Heart left ventricle (tissue), 16 donors: Measurements from ENCODE around the gene RANGAP1. TPM values are rescaled to one million over a fixed set of nuclear protein-coding genes. Genes with fewer than 3 reads are reported as not detected.

Source experiments
- ATAC-seq, 4 donors: fragments of 200-7000 bp; cut with Tn5 transposase; one replicate each; pipeline ENCODE4 v1.9.1; 2020 to 2022; ENCODE audit warnings: moderate library complexity in 4 of 4, mild to moderate bottlenecking in 3 of 4, moderate number of reproducible peaks in 1 of 4
- DNase-seq, 5 donors: peaks; one replicate each; pipeline ENCODE4 v3.0.0-alpha.2; 2020
- H3K27ac ChIP-seq, 12 donors: fragments of 200-600 bp; sonication (generic) in 4 of 12; one replicate each; pipeline versions ENCODE4 v1.5.0 to v1.8.0; 2016 to 2022; ENCODE audit warnings: mild to moderate bottlenecking in 2 of 12
- H3K27me3 ChIP-seq, 9 donors: fragments of 200-600 bp; sonication (generic) in 2 of 9; one replicate each; pipeline versions ENCODE4 v1.5.1 to v1.8.0; 2016 to 2022; ENCODE audit warnings: mild to moderate bottlenecking in 3 of 9
- H3K36me3 ChIP-seq, 9 donors: fragments of 200-600 bp; sonication (generic) in 2 of 9; one replicate each; pipeline versions ENCODE4 v1.5.0 to v1.8.0; 2018 to 2022; ENCODE audit warnings: mild to moderate bottlenecking in 2 of 9
- H3K4me1 ChIP-seq, 12 donors: fragments of 200-600 bp; sonication (generic) in 4 of 12; one replicate each; pipeline versions ENCODE4 v1.5.0 to v1.8.0; 2016 to 2022; ENCODE audit warnings: mild to moderate bottlenecking in 3 of 12
- H3K4me3 ChIP-seq, 12 donors: fragments of 200-600 bp; sonication (generic) in 4 of 12; one replicate each; pipeline versions ENCODE4 v1.5.0 to v1.8.0; 2017 to 2022; ENCODE audit warnings: mild to moderate bottlenecking in 9 of 12, moderate library complexity in 4 of 12
- H3K9me3 ChIP-seq, 12 donors: fragments of 200-600 bp; sonication (generic) in 4 of 12; one replicate each; pipeline versions ENCODE4 v1.5.0 to v1.8.0; 2016 to 2022; ENCODE audit warnings: mild to moderate bottlenecking in 1 of 12
- POLR2A ChIP-seq, 2 donors: fragments of 450-650 bp; IDR thresholded peaks; one replicate each; pipeline ENCODE4 v1.6.1; 2017; ENCODE audit warnings: antibody characterized with exemption in 2 of 2, mild to moderate bottlenecking in 2 of 2, moderate library complexity in 2 of 2
- WGBS, 4 donors: extraction: QIAGEN DNeasy Blood & Tissue Kit in 2 of 4; methylation state at CpG; one replicate each; pipeline versions ENCODE4 v1.1.5 to v1.1.7; 2013 to 2018; 5-methylcytosine and 5-hydroxymethylcytosine counted together
- intact Hi-C, 10 donors: fragments of 100-400 bp; cut with DNase I; formaldehyde crosslinking; loops; one replicate each; pipeline versions ENCODE4 v1.11.1 to v1.14.2; 2022
- polyA plus RNA-seq, 2 donors: library from polyadenylated mRNA; stranded (reverse); fragments of 200-250 nt; gene quantifications; one replicate each; pipeline ENCODE4 v1.2.3, GENCODE V29; 2013
- total RNA-seq, 9 donors: library from RNA; depleted of rRNA in 2 of 9; stranded (reverse); fragments of >200 nt in 2 of 9; fragmentation: NEBNext Ultra II Directional in 3 of 9; extraction: Animal tissue kit (Norgen Biotek cat#: 25700) in 3 of 9; gene quantifications; one replicate each; pipeline versions ENCODE4 v1.1.0 to v1.2.4, GENCODE V29; 2016 to 2023
- TF ChIP-seq, protein P1 (sequence below), 12 donors: fragments of 200-600 bp; sonication (generic) in 4 of 12; IDR thresholded peaks; one replicate each; pipeline versions ENCODE4 v1.5.0 to v1.8.0; 2018 to 2022; ENCODE audit warnings: antibody characterized with exemption in 12 of 12, mild to moderate bottlenecking in 5 of 12
- donor health status: ischemic (EF 13 %, LVEDD 7.1; RV severe dilation, severe dysfunction).
- donor health status: healthy with polysubstance abuse.
- donor health status: DM: no; HTN: yes; CAD: no.
- donor health status: DM: no; HTN: no; CAD: no.
- donor health status: ischemic (EF 25% LVEDD 6.9; RV normal size, moderate dysfunction).
- donor health status: ischemic (EF 25% LVEDD 5.7; RV mildly dilated, moderate dysfunction).
- donor health status: healthy.
- donor health status: DM: yes; HTN: yes; CAD: no.
- donor health status: ischemic (EF 35%, LVEDD 5.7; RV mildly dilated, moderate dysfunction).
- donor health status: nonischemic (EF 11% LVEDD 7.7; RV severe dilation, severe dysfunction).
- donor health status: DM: yes; HTN: yes; CAD: no.
- donor health status: PGD.
- donor health status: ischemic (EF 29% LVEDD 5.4; RV normal size, mild dysfunction).
- donor health status: nonischemic (EF 23%, LVEDD 6.1; RV moderate dilation, normal function).

RANGAP1 gene
- total and polyA plus RNA-seq, 11 donors = 23.7 to 125 (median 35.0) TPM

DNA sequence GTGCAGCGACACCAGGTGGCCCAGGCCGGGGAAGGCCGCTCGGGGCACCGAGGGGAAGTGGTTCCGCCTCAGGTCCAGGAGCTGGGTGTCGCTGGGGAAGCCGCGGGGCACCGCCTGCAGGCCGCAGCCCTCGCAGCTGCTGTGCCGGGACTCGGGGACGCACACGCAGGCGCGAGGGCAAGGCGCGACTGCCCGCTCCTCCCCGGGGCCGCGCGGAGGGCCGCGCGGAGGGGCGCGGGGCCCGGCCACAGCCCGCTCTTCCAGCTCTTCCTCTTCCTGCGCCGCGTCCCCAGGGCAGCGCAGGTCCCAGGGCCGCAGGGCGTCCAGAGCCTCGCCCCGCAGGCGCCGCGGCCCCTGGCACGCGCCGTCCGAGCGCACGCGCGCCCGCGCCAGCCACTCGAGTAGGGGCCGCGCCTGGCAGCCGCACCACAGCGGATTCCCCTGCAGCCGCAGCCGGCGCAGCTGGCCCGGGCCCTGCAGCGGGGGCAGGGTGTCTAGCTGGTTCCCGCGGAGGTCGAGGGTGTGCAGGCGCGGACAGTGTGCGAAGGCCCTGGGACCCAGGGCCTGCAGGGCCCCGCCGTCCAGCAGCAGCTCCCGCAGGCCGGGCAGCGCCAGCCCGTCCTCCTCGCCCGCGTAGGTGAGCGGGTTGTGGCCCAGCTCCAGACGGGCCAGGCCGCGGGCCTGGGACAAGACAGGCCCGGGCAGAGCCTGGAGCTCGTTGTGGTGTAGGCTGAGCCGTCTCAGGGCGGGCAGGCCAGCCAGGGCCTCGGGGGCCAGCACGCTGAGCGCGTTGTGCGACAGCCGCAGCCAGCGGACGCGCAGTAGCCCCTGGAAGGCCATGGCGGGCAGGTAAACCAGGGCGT lies 48.0 kb downstream of the RANGAP1 start:
- H3K27ac ChIP-seq = peak overlapping the region in 11 of 12 donors; percentile 10 to 73 (median 58)
- ATAC-seq = peak; percentile 10 to 77 (median 66)
- intact Hi-C loops = loop anchor here in 4 of 10 donors (5.0 kb wide), 2 partner anchors 41 to 316 kb away; no protein-coding TSS in a partner anchor
- no peaks in the 10 kb centered on the region for H3K36me3 ChIP-seq
- H3K9me3 ChIP-seq = no peaks in the 10 kb centered on the region
- H3K27me3 ChIP-seq = no peaks in the 10 kb centered on the region
- DNase-seq = peak; percentile 74 to 89 (median 80)
- TF ChIP-seq, protein P1, sequence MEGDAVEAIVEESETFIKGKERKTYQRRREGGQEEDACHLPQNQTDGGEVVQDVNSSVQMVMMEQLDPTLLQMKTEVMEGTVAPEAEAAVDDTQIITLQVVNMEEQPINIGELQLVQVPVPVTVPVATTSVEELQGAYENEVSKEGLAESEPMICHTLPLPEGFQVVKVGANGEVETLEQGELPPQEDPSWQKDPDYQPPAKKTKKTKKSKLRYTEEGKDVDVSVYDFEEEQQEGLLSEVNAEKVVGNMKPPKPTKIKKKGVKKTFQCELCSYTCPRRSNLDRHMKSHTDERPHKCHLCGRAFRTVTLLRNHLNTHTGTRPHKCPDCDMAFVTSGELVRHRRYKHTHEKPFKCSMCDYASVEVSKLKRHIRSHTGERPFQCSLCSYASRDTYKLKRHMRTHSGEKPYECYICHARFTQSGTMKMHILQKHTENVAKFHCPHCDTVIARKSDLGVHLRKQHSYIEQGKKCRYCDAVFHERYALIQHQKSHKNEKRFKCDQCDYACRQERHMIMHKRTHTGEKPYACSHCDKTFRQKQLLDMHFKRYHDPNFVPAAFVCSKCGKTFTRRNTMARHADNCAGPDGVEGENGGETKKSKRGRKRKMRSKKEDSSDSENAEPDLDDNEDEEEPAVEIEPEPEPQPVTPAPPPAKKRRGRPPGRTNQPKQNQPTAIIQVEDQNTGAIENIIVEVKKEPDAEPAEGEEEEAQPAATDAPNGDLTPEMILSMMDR (IDR thresholded peaks at IDR 0.05) = peak; percentile 29 to 80 (median 56)
- no peak for TF ChIP-seq POLR2A (IDR thresholded peaks at IDR 0.05)
- H3K4me3 ChIP-seq = peak overlapping the region in 11 of 12 donors; percentile 0 to 62 (median 53)
- peaks cover 0 to 42% (median 17%) of the 10 kb centered on the region in 12 donors for H3K4me1 ChIP-seq
- WGBS, 4 donors = 4 to 17% (median 14%) methylated on average over 39 to 97 of the region's 97 CpGs

GRCh38 chr22:41237036-41237706 lies 48.8 kb downstream of the RANGAP1 start:
- DNase-seq (no peak), ATAC-seq (no peak)
- WGBS, 4 donors = 55 to 80% (median 61%) methylated on average over 14 to 33 of the region's 33 CpGs
- Histone ChIP-seq H3K9me3 (no peaks in the 10 kb centered on the region), H3K27me3 (no peaks in the 10 kb centered on the region), H3K4me3 (peak overlapping the region in 11 of 12 donors; percentile 0 to 62 (median 53)), H3K4me1 (peaks cover 0 to 49% (median 20%) of the 10 kb centered on the region in 12 donors), H3K36me3 (no peaks in the 10 kb centered on the region), H3K27ac (peak overlapping the region in 11 of 12 donors; percentile 10 to 73 (median 58))
- TF ChIP-seq, protein P1 (IDR thresholded peaks at IDR 0.05) = no peak
- no peak for TF ChIP-seq POLR2A (IDR thresholded peaks at IDR 0.05)
- intact Hi-C loops = loop anchor here in 4 of 10 donors (5.0 kb wide), 2 partner anchors 40 to 315 kb away; no protein-coding TSS in a partner anchor

GRCh38 chr22:41234815-41235695 lies 50.9 kb downstream of the RANGAP1 start:
- H3K36me3 ChIP-seq = peaks cover 0 to 7% (median 0%) of the 10 kb centered on the region in 9 donors
- no peak for DNase-seq
- TF ChIP-seq, protein P1 (IDR thresholded peaks at IDR 0.05) = no peak
- TF ChIP-seq POLR2A (IDR thresholded peaks at IDR 0.05) = no peak
- H3K27me3 ChIP-seq = no peaks in the 10 kb centered on the region
- peak overlapping the region in 4 of 12 donors; percentile 24 to 57 (median 26) for H3K27ac ChIP-seq
- peak in 1 of 4 donors; percentile 6 for ATAC-seq
- intact Hi-C loops = loop anchor here in 6 of 10 donors (5.0 kb wide), 2 partner anchors 38 to 313 kb away; no protein-coding TSS in a partner anchor
- peaks cover 0 to 70% (median 39%) of the 10 kb centered on the region in 12 donors for H3K4me1 ChIP-seq
- no peaks in the 10 kb centered on the region for H3K9me3 ChIP-seq
- no peak overlapping the region for H3K4me3 ChIP-seq
- 68 to 84% (median 74%) methylated on average over 16 to 19 of the region's 19 CpGs for WGBS, 4 donors
